NCI-H345 treated with DMSO at 0.1 percent for 48 hours (cell line): ENCODE data around the gene RALY.

Experiments
- DNase-seq: peaks from one replicate; lab custom pipeline; 2025; ENCODE audit not compliant: unreplicated experiment; lab: John Stamatoyannopoulos, UW

RALY gene

GRCh38 chr20:33985830-33986229 is 7.9 kb upstream of the RALY start:
- no peak for DNase-seq

- no peak for DNase-seq
These were observed 7.0 kb upstream of the RALY start for GRCh38 chr20:33986560-33987216.

- no peak for DNase-seq
These were observed 3.6 kb upstream of the RALY start for GRCh38 chr20:33990075-33990474.

GRCh38 chr20:33991502-33991901 is 2.2 kb upstream of the RALY start:
- DNase-seq = no peak

- peak; percentile 39 for DNase-seq
These were observed 1.4 kb upstream of the RALY start for GRCh38 chr20:33992145-33992922.

GRCh38 chr20:33992923-33993575 is 662 bp upstream of the RALY start:
- peak; percentile 100 for DNase-seq

GRCh38 chr20:33994222-33994913 is 657 bp downstream of the RALY start:
- DNase-seq = peak; percentile 57

GRCh38 chr20:33995053-33995831 is 1.5 kb downstream of the RALY start:
- no peak for DNase-seq

- DNase-seq = no peak
These were observed 5.4 kb downstream of the RALY start for GRCh38 chr20:33999025-33999649.

GRCh38 chr20:34001378-34001777 is 7.7 kb downstream of the RALY start:
- no peak for DNase-seq

GRCh38 chr20:34004227-34004626 is 10.5 kb downstream of the RALY start:
- DNase-seq = no peak

GRCh38 chr20:34004790-34005457 is 11.2 kb downstream of the RALY start:
- DNase-seq = no peak

GRCh38 chr20:34006619-34007018 is 12.9 kb downstream of the RALY start:
- DNase-seq = no peak

GRCh38 chr20:34008477-34008876 is 14.8 kb downstream of the RALY start:
- no peak for DNase-seq

GRCh38 chr20:34010405-34010931 is 16.8 kb downstream of the RALY start:
- no peak for DNase-seq

GRCh38 chr20:34011275-34011674 is 17.6 kb downstream of the RALY start:
- DNase-seq = no peak

GRCh38 chr20:34012330-34012729 is 18.6 kb downstream of the RALY start:
- DNase-seq = no peak

- no peak for DNase-seq
These were observed 19.0 kb downstream of the RALY start for GRCh38 chr20:34012735-34013134.

GRCh38 chr20:34013554-34013953 is 19.8 kb downstream of the RALY start:
- DNase-seq = no peak
